Kidney (tissue), 14 donors: Measurements from ENCODE around the gene LMTK3. TPM values are rescaled to one million over a fixed set of nuclear protein-coding genes. Genes with fewer than 3 reads are reported as not detected.
A peak's percentile ranks its signal among the peaks of the same experiment; 100 is the strongest.

Experiments
- DNase-seq, 5 donors: peaks; one replicate each; pipeline ENCODE4 v3.0.0-alpha.2; 2013 to 2020
- FAIRE-seq: peaks from 2 replicates; lab custom pipeline; 2012; peaks lifted over from hg19 to GRCh38; lab: Jason Lieb, UNC
- H3K27ac ChIP-seq, 2 donors: one replicate each; pipeline ENCODE4 v1.7.0; 2013; ENCODE audit warnings: low read depth in 2 of 2, low read length in 2 of 2, inconsistent platforms in 1 of 2
- H3K27me3 ChIP-seq: one replicate; pipeline ENCODE4 v1.7.1; 2013; ENCODE audit warnings: low read length, inconsistent platforms; ENCODE audit not compliant: control insufficient read depth, insufficient read depth
- H3K36me3 ChIP-seq, 3 donors: one replicate each; pipeline versions ENCODE4 v1.7.0 to v1.7.1; 2013; ENCODE audit warnings: low read length in 3 of 3, control low read depth in 1 of 3, inconsistent platforms in 1 of 3; ENCODE audit not compliant: insufficient read depth in 3 of 3, control insufficient read depth in 2 of 3
- H3K4me1 ChIP-seq, 3 donors: one replicate each; pipeline versions ENCODE4 v1.7.0 to v1.7.1; 2013; ENCODE audit warnings: low read length in 3 of 3, inconsistent platforms in 1 of 3, low read depth in 1 of 3; ENCODE audit not compliant: control insufficient read depth in 2 of 3, insufficient read depth in 2 of 3
- H3K4me3 ChIP-seq, 3 donors: one replicate each; pipeline versions ENCODE4 v1.7.0 to v1.8.1; 2013; ENCODE audit warnings: low read length in 3 of 3, control low read depth in 1 of 3, inconsistent platforms in 1 of 3
- H3K9ac ChIP-seq, 3 donors: one replicate each; pipeline versions ENCODE4 v1.7.0 to v1.7.1; 2013; ENCODE audit warnings: low read length in 3 of 3, control low read depth in 1 of 3, inconsistent platforms in 1 of 3
- H3K9me3 ChIP-seq, 3 donors: one replicate each; pipeline versions ENCODE4 v1.7.0 to v1.7.1; 2013; ENCODE audit warnings: low read length in 3 of 3, control low read depth in 1 of 3, inconsistent platforms in 1 of 3; ENCODE audit not compliant: control insufficient read depth in 2 of 3, insufficient read depth in 1 of 3
- CTCF ChIP-seq: IDR thresholded peaks from 3 replicates; pipeline ENCODE4 v1.5.1; 2012; ENCODE audit warnings: mild to moderate bottlenecking, moderate library complexity, borderline replicate concordance; ENCODE audit not compliant: insufficient read depth; ENCODE audit errors: extremely low read depth
- intact Hi-C: fragments of 100-400 bp; cut with DNase I; formaldehyde crosslinking; loops from one replicate; pipeline ENCODE4 v1.11.1; 2022
- polyA plus RNA-seq: library from polyadenylated mRNA; stranded (reverse); fragments of 350-450 nt; fragmentation: Illumina TruSeq; extraction: RNeasy Lipid Tissue Mini Kit (QIAGEN cat#74804); gene quantifications from one replicate; pipeline ENCODE4 v1.2.3, GENCODE V29; 2014; ENCODE audit warnings: low read depth, low replicate concordance; ENCODE audit not compliant: insufficient read depth
- total RNA-seq: library from RNA; stranded (reverse); fragmentation: NEBNext Ultra II Directional; extraction: Animal tissue kit (Norgen Biotek cat#: 25700); gene quantifications from one replicate; pipeline ENCODE4 v1.2.1, GENCODE V29; 2021
- donor health status: control.
- donor health status: control.
- donor health status: control.
- donor health status: control.
- donor health status: control.
- donor health status: DM: yes; HTN: yes; CAD: no.
- donor health status: Normal renal cell carcinoma (clear cell type).

Gene LMTK3
- total and polyA plus RNA-seq, 2 donors from 2014 or later: 4.2 to 8.4 TPM

DNA sequence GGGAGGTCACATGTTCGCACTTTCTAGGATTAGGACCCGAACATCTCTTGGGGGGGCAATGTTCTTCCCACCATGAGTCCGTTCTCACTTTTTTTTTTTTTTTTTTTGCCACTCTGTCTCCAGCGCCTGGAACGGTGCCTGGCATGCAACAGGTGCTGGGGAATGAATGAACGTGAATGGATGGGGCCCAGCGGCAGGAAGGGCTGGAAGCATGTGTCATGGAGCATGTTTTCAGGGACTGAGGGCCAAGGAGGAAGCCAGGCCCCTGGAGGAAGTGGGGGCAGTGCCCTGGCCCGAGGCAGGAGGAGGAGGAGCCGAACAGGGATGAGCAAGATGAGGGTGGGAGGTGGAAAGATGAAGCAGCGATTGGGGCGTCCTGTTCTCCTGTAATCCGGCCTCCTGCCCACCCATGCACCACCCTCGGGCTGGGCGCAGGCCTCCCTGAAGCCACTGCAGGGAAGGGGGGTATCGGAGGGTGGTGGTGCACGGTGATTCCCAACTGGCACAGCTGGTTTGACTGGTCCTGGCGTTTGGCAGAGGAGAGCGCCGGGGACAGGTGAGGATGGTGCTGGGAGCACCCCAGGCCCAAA is 31.6 kb upstream of the LMTK3 start:
- FAIRE-seq: no peak
- intact Hi-C loops: no loop called here
- no peak for TF ChIP-seq CTCF
- no peak overlapping the region for H3K9ac ChIP-seq
- H3K27ac ChIP-seq: no peak overlapping the region
- H3K4me3 ChIP-seq: no peak overlapping the region
- H3K9me3 ChIP-seq: no peaks in the 10 kb centered on the region
- peak; percentile 59 to 84 (median 66) for DNase-seq
- H3K27me3 ChIP-seq: no peaks in the 10 kb centered on the region
- no peaks in the 10 kb centered on the region for H3K36me3 ChIP-seq
- H3K4me1 ChIP-seq: no peaks in the 10 kb centered on the region

DNA sequence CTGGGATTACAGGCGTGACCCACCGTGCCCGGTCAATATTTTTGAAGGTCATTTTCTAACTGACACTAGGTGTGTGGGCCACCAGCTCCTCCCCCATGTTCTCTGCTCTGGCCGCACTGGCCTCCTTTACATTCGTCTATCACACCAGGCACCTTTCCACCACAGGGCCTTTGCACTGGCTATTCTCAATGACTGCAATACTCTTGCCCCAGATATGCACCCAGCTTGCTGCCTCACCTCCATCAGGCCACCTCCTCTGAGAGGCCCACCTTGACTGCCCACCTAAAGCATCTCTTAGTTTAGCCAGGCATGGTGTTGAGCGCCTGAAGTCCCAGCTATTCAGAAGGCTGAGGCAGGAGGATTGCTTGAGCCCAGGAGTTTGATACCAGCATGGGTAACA is 30.2 kb upstream of the LMTK3 start:
- no peaks in the 10 kb centered on the region for H3K27me3 ChIP-seq
- DNase-seq (no peak), FAIRE-seq (no peak)
- H3K4me3 ChIP-seq: no peak overlapping the region
- H3K4me1 ChIP-seq: no peaks in the 10 kb centered on the region
- H3K36me3 ChIP-seq: no peaks in the 10 kb centered on the region
- intact Hi-C loops: no loop called here
- TF ChIP-seq CTCF: no peak
- H3K9me3 ChIP-seq: no peaks in the 10 kb centered on the region
- no peak overlapping the region for H3K27ac ChIP-seq
- H3K9ac ChIP-seq: no peak overlapping the region

DNA sequence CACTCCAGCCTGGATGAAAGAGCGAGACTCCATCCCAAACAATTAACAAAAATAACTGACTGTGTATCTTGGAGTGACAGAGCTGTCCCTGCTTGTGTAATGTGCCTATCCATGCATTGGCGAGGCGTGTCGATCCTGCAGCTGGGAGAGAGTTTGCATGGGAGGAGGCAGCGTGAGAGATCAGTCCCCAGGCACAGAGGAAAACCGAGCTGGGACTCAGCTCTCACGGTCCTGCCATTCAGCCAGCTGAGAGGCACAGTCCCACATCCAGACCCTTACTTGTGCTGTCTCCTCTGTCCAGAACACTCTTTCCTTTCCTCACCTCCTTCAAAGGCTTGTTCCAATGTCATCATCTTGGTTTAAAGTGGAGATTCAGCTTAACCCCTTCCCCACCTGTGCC is 28.5 kb upstream of the LMTK3 start:
- no peaks in the 10 kb centered on the region for H3K36me3 ChIP-seq
- no peak overlapping the region for H3K27ac ChIP-seq
- H3K27me3 ChIP-seq: no peaks in the 10 kb centered on the region
- no peak for DNase-seq
- no peak for TF ChIP-seq CTCF
- no peaks in the 10 kb centered on the region for H3K9me3 ChIP-seq
- H3K9ac ChIP-seq: no peak overlapping the region
- FAIRE-seq: no peak
- intact Hi-C loops: no loop called here
- H3K4me1 ChIP-seq: no peaks in the 10 kb centered on the region
- no peak overlapping the region for H3K4me3 ChIP-seq
